Measurements from ENCODE around the gene TCEA3.

GRCh38 chr1:23341931-23342692 lies 82.4 kb downstream of the TCEA3 start:
- TF ChIP-seq CTCF (IDR thresholded peaks at IDR 0.05): no peak
- no peak for TF ChIP-seq POLR2A (IDR thresholded peaks at IDR 0.05)

Data from gastroesophageal sphincter (tissue), 3 donors.